Transverse colon (tissue), 4 donors: ENCODE measurements around the gene RFX3. TPM values are rescaled to one million over a fixed set of nuclear protein-coding genes. Genes with fewer than 3 reads are reported as not detected.

Experiments
- DNase-seq: peaks from one replicate; pipeline ENCODE4 v3.0.0-alpha.2; 2019
- H3K27ac ChIP-seq, 4 donors: fragments of 200-600 bp; sonication (generic); 2 replicates each; pipeline ENCODE4 v1.5.1; 2016 to 2018; ENCODE audit warnings: inconsistent platforms in 4 of 4
- H3K27me3 ChIP-seq: fragments of 200-600 bp; sonication (generic); 2 replicates; pipeline ENCODE4 v1.5.1; 2017; ENCODE audit warnings: inconsistent platforms
- H3K36me3 ChIP-seq, 4 donors: fragments of 200-600 bp; sonication (generic); 2 replicates each; pipeline ENCODE4 v1.5.1; 2017 to 2019; ENCODE audit warnings: inconsistent platforms in 4 of 4
- H3K4me1 ChIP-seq, 4 donors: fragments of 200-600 bp; sonication (generic); 2 replicates each; pipeline ENCODE4 v1.5.1; 2017 to 2020; ENCODE audit warnings: inconsistent platforms in 4 of 4
- H3K4me3 ChIP-seq, 4 donors: fragments of 200-600 bp; sonication (generic); 1 replicate in 1 of 4; 2 replicates in 3 of 4; pipeline versions ENCODE4 v1.5.1 to v1.6.1; 2017 to 2019; ENCODE audit warnings: inconsistent platforms in 4 of 4
- H3K9me3 ChIP-seq, 2 donors: fragments of 200-600 bp; sonication (generic); 2 replicates each; pipeline ENCODE4 v1.5.1; 2017 to 2019; ENCODE audit warnings: inconsistent platforms in 2 of 2
- EP300 ChIP-seq: sonication (generic); formaldehyde crosslinking; IDR thresholded peaks from one replicate; pipeline ENCODE4 v1.6.1; 2017; ENCODE audit warnings: antibody characterized with exemption, low read depth
- POLR2A ChIP-seq: fragments of 450-650 bp; IDR thresholded peaks from one replicate; pipeline ENCODE4 v1.6.1; 2016; ENCODE audit warnings: antibody characterized with exemption, mild to moderate bottlenecking, moderate library complexity
- POLR2AphosphoS5 ChIP-seq, 3 donors: sonication (generic); formaldehyde crosslinking; IDR thresholded peaks; one replicate each; pipeline ENCODE4 v1.6.1; 2016; ENCODE audit warnings: antibody characterized with exemption in 3 of 3
- WGBS, 2 donors: methylation state at CpG; one replicate each; pipeline ENCODE4 v1.1.5; 2018; ENCODE audit warnings: low coverage in 1 of 2; 5-methylcytosine and 5-hydroxymethylcytosine counted together
- in situ Hi-C, 4 donors: fragments of 200-750 bp; cut with MboI; loops; one replicate each; pipeline versions ENCODE4 v1.15.0 to v1.15.1; 2017; ENCODE audit warnings: low sequenced_read_pairs in 3 of 4, low pct_ligation_motif_present in 1 of 4, low pct_unique_long_range_greater_than_20kb in 1 of 4
- intact Hi-C: fragments of 100-400 bp; cut with DNase I; formaldehyde crosslinking; loops from one replicate; pipeline ENCODE4 v1.15.1; 2023; ENCODE audit warnings: low total_unique reads
- total RNA-seq, 4 donors: library from RNA; depleted of rRNA; stranded (reverse); fragments of >200 nt; gene quantifications; one replicate each; pipeline ENCODE4 v1.1.0, GENCODE V29; 2016
- TF ChIP-seq, protein P1 (sequence below), 5 experiments: fragments of 200-600 bp in 3 of 5; fragments of 450-650 bp in 2 of 5; sonication (generic) in 3 of 5; IDR thresholded peaks; 1 replicate in 2 of 5; 2 replicates in 3 of 5; pipeline ENCODE4 v1.5.1; 2016 to 2017; ENCODE audit warnings: antibody characterized with exemption in 5 of 5, inconsistent platforms in 3 of 5, mild to moderate bottlenecking in 2 of 5, moderate library complexity in 1 of 5

Gene RFX3
- total RNA-seq, 4 donors from 2014 or later: 3.5 to 21.9 (median 7.1) TPM

DNA sequence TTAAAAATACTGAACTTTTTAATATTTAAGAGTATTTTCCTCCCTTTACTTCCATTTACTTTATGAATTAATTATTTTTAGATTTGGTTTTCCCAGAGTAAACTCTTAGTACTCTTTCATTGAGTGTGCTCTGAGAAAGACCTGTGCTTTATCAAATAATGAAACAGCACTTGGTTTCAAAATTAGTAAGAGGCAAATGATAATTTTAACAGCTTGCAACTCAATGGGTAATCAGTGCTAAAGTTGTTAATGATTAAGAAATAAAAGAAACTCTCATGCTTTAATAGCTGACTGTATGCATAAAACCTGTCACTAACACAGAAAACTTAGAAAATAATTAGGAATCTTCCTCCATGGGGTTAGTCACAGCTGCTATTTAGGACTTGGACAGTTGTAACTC, 244.4 kb downstream of the RFX3 start:
- DNase-seq: no peak
- Histone ChIP-seq H3K4me1 (no peaks in the 10 kb centered on the region), H3K27ac (no peak overlapping the region), H3K9me3 (no peaks in the 10 kb centered on the region), H3K27me3 (no peaks in the 10 kb centered on the region), H3K4me3 (no peak overlapping the region), H3K36me3 (no peaks in the 10 kb centered on the region)
- intact Hi-C loops: no loop called here
- in situ Hi-C loops: no loop called here
- no peak for TF ChIP-seq POLR2AphosphoS5 (IDR thresholded peaks at IDR 0.05)
- TF ChIP-seq, protein P1, sequence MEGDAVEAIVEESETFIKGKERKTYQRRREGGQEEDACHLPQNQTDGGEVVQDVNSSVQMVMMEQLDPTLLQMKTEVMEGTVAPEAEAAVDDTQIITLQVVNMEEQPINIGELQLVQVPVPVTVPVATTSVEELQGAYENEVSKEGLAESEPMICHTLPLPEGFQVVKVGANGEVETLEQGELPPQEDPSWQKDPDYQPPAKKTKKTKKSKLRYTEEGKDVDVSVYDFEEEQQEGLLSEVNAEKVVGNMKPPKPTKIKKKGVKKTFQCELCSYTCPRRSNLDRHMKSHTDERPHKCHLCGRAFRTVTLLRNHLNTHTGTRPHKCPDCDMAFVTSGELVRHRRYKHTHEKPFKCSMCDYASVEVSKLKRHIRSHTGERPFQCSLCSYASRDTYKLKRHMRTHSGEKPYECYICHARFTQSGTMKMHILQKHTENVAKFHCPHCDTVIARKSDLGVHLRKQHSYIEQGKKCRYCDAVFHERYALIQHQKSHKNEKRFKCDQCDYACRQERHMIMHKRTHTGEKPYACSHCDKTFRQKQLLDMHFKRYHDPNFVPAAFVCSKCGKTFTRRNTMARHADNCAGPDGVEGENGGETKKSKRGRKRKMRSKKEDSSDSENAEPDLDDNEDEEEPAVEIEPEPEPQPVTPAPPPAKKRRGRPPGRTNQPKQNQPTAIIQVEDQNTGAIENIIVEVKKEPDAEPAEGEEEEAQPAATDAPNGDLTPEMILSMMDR (IDR thresholded peaks at IDR 0.05): no peak
- TF ChIP-seq POLR2A: no peak
- TF ChIP-seq EP300: no peak

DNA sequence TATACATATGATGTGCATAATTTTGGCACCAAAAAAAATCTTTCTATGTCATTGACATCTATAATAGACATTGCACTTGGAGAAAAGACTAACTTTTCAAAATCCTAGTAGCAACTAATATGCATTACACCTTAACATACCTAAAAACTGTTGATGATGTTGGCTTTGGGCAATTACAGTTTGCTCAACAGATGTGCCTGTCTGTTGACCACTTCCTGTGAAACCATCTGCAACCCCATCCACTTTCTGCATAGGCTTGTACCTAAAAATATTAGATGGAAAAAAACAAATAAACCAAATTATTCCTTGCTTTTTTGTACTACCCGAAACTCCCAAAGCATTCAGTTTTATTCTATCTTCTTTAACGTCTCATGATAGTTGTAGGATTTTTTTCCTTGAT, 248.6 kb downstream of the RFX3 start:
- no peak for DNase-seq
- H3K27ac ChIP-seq: no peak overlapping the region
- no peaks in the 10 kb centered on the region for H3K4me1 ChIP-seq
- intact Hi-C loops (no loop called here), in situ Hi-C loops (no loop called here)
- 92 to 96% methylated on average over 2 of the region's 2 CpGs for WGBS, 2 donors
- peaks cover 0 to 7% (median 0%) of the 10 kb centered on the region in 4 donors for H3K36me3 ChIP-seq
- no peak for TF ChIP-seq EP300
- TF ChIP-seq, protein P1 (IDR thresholded peaks at IDR 0.05): no peak
- no peak for TF ChIP-seq POLR2AphosphoS5 (IDR thresholded peaks at IDR 0.05)
- TF ChIP-seq POLR2A: no peak
- H3K27me3 ChIP-seq: no peaks in the 10 kb centered on the region
- H3K9me3 ChIP-seq: no peaks in the 10 kb centered on the region
- H3K4me3 ChIP-seq: no peak overlapping the region

DNA sequence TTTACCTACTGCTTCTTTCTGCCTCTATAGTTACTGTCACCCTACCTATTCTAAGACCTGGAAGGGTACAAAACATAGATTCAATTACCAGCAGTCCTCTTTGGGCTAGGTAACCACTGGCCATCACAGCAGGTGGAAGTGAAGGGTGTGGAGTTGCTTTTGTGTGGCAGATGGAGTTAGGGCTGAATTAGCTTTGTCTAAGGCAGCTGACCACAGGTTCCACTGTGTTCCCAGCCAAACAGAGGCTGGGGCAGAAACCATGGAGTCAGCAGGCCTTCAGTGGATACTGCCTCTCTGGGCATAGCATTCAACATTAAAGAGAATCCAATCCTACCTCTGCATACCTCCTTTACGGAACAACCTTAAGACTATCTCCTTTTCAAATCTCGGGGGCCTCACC, 254.2 kb downstream of the RFX3 start:
- intact Hi-C loops (no loop called here), in situ Hi-C loops (no loop called here)
- TF ChIP-seq EP300 (no peak), POLR2A (no peak), POLR2AphosphoS5 (IDR thresholded peaks at IDR 0.05) (no peak)
- TF ChIP-seq, protein P1 (IDR thresholded peaks at IDR 0.05): no peak
- Histone ChIP-seq H3K36me3 (peaks cover 0 to 7% (median 0%) of the 10 kb centered on the region in 4 donors), H3K9me3 (no peaks in the 10 kb centered on the region), H3K27ac (no peak overlapping the region), H3K4me1 (no peaks in the 10 kb centered on the region), H3K4me3 (no peak overlapping the region), H3K27me3 (no peaks in the 10 kb centered on the region)
- DNase-seq: no peak
- WGBS, 2 donors: 94 to 96% methylated on average over 2 of the region's 2 CpGs

DNA sequence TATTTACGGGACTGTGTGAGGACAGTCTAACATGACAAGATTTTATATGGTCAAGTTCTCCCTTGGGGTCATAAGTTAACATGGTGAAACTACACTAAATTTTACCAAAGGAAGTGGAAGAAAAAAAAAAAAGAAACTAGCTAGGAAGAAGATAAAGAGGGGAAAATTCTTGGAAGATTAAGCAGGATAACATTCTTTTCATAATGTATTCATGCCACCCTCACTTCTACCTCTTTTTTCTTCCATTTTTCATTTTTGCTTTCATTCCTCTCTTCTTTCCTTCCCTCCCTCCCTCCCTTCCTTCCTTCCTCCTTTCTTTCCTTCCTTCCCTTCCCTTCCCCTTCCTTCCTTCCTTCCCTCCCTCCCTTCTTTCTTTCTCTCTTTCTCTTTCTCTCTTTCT, 254.6 kb downstream of the RFX3 start:
- intact Hi-C loops (no loop called here), in situ Hi-C loops (no loop called here)
- 96 to 100% methylated on average over 1 of the region's 1 CpG for WGBS, 2 donors
- Histone ChIP-seq H3K27ac (no peak overlapping the region), H3K4me1 (no peaks in the 10 kb centered on the region), H3K27me3 (no peaks in the 10 kb centered on the region), H3K9me3 (no peaks in the 10 kb centered on the region), H3K4me3 (no peak overlapping the region), H3K36me3 (peaks cover 0 to 7% (median under 1%) of the 10 kb centered on the region in 4 donors)
- no peak for TF ChIP-seq EP300
- TF ChIP-seq, protein P1 (IDR thresholded peaks at IDR 0.05): no peak
- no peak for TF ChIP-seq POLR2AphosphoS5 (IDR thresholded peaks at IDR 0.05)
- no peak for TF ChIP-seq POLR2A
- DNase-seq: no peak
